Measurements from ENCODE around the gene CAV1. TPM values are rescaled to one million over a fixed set of nuclear protein-coding genes. Genes with fewer than 3 reads are reported as not detected.

CAV1 gene
- total and polyA plus RNA-seq, 2 experiments from 2014 or later: 1,092 to 1,736 TPM

DNA sequence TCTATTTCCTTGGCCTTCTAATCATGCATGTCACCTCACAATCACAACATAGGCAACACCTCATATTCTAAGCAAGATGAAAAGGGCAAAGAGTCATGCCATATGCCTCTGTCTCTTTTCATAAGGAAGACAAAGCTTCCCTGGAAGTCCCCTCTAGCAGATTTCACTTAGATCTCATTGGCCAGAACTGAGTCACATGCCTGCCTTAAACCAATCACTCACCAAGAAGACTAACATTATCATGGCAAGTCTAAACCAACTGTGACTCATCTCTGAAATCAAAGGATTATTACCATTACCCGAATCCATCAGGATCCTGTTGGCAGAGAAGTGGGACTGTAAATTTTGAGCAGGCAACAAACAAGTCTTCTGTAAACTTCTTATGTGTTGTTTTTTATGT, 27.8 kb downstream of the CAV1 start:
- H3K4me3 ChIP-seq: no peak overlapping the region
- 9 to 19% methylated on average over 1 of the region's 1 CpG for WGBS, 2 experiments (ENCODE audit: low coverage in 1 of 2, low lambda C conversion rate in 2 of 2, missing lambda C conversion rate in 2 of 2)
- peaks cover 95% of the 10 kb centered on the region for H3F3A ChIP-seq (ENCODE audit: insufficient read depth)
- TF ChIP-seq EZH2phosphoT487 (IDR thresholded peaks at IDR 0.05; ENCODE audit: insufficient read depth, low read depth) (no peak), EZH2 (IDR thresholded peaks at IDR 0.05; ENCODE audit: insufficient read depth, poor library complexity, severe bottlenecking) (no peak)
- peaks cover 71% of the 10 kb centered on the region for H3K4me1 ChIP-seq (ENCODE audit: insufficient read depth)
- H3K36me3 ChIP-seq (ENCODE audit: low read depth): peaks cover 93% of the 10 kb centered on the region
- in situ Hi-C loops (cut with MboI): no loop called here
- H2AFZ ChIP-seq: no peak overlapping the region
- H3K9me3 ChIP-seq (ENCODE audit: low read depth): no peaks in the 10 kb centered on the region
- no peak overlapping the region for H3K9ac ChIP-seq
- no peaks in the 10 kb centered on the region for H3K27me3 ChIP-seq (replicated peaks; ENCODE audit: insufficient read depth)
- peak overlapping the region; percentile 36 for H3K27ac ChIP-seq
- peaks cover 100% of the 10 kb centered on the region for H3K79me2 ChIP-seq (ENCODE audit: insufficient read depth)
- H3K4me2 ChIP-seq (ENCODE audit: unreplicated experiment): no peak overlapping the region
- H4K20me1 ChIP-seq (ENCODE audit: insufficient read depth): no peaks in the 10 kb centered on the region
- peak; percentile 54 for DNase-seq
- no peaks in the 10 kb centered on the region for H3K9me2 ChIP-seq (ENCODE audit: insufficient read depth)

- TF ChIP-seq EZH2phosphoT487 (IDR thresholded peaks at IDR 0.05; ENCODE audit: insufficient read depth, low read depth): no peak
- no peak for TF ChIP-seq EZH2 (IDR thresholded peaks at IDR 0.05; ENCODE audit: insufficient read depth, poor library complexity, severe bottlenecking)
- Histone ChIP-seq H2AFZ (no peak overlapping the region), H3K27me3 (replicated peaks; ENCODE audit: insufficient read depth) (no peaks in the 10 kb centered on the region), H3F3A (ENCODE audit: insufficient read depth) (peaks cover 95% of the 10 kb centered on the region), H3K9me2 (ENCODE audit: insufficient read depth) (no peaks in the 10 kb centered on the region), H3K27ac (peak overlapping the region; percentile 36), H3K9me3 (ENCODE audit: low read depth) (no peaks in the 10 kb centered on the region), H3K9ac (no peak overlapping the region), H3K36me3 (ENCODE audit: low read depth) (peaks cover 93% of the 10 kb centered on the region), H3K79me2 (ENCODE audit: insufficient read depth) (peaks cover 100% of the 10 kb centered on the region), H3K4me2 (ENCODE audit: unreplicated experiment) (no peak overlapping the region), H3K4me1 (ENCODE audit: insufficient read depth) (peaks cover 63% of the 10 kb centered on the region), H4K20me1 (ENCODE audit: insufficient read depth) (no peaks in the 10 kb centered on the region), H3K4me3 (no peak overlapping the region)
- WGBS, 2 experiments (ENCODE audit: low coverage in 1 of 2, low lambda C conversion rate in 2 of 2, missing lambda C conversion rate in 2 of 2): 44 to 48% methylated on average over 3 of the region's 3 CpGs
- DNase-seq: no peak
- in situ Hi-C loops (cut with MboI): no loop called here
Observed at GRCh38 chr7:116553168-116553964, 28.5 kb downstream of the CAV1 start.

- no peaks in the 10 kb centered on the region for H4K20me1 ChIP-seq (ENCODE audit: insufficient read depth)
- peak overlapping the region; percentile 36 for H3K27ac ChIP-seq
- no peak overlapping the region for H2AFZ ChIP-seq
- no peaks in the 10 kb centered on the region for H3K9me3 ChIP-seq (ENCODE audit: low read depth)
- in situ Hi-C loops (cut with MboI): no loop called here
- peaks cover 95% of the 10 kb centered on the region for H3K36me3 ChIP-seq (ENCODE audit: low read depth)
- peaks cover 100% of the 10 kb centered on the region for H3K79me2 ChIP-seq (ENCODE audit: insufficient read depth)
- peak overlapping the region; percentile 16 for H3K4me2 ChIP-seq (ENCODE audit: unreplicated experiment)
- TF ChIP-seq EZH2 (IDR thresholded peaks at IDR 0.05; ENCODE audit: insufficient read depth, poor library complexity, severe bottlenecking) (no peak), EZH2phosphoT487 (IDR thresholded peaks at IDR 0.05; ENCODE audit: insufficient read depth, low read depth) (no peak)
- H3K4me3 ChIP-seq: no peak overlapping the region
- H3K4me1 ChIP-seq (ENCODE audit: insufficient read depth): peaks cover 58% of the 10 kb centered on the region
- H3K9ac ChIP-seq: no peak overlapping the region
- no peaks in the 10 kb centered on the region for H3K27me3 ChIP-seq (replicated peaks; ENCODE audit: insufficient read depth)
- no peaks in the 10 kb centered on the region for H3K9me2 ChIP-seq (ENCODE audit: insufficient read depth)
- DNase-seq: no peak
- H3F3A ChIP-seq (ENCODE audit: insufficient read depth): peaks cover 97% of the 10 kb centered on the region
Observed at GRCh38 chr7:116554436-116554835, 29.6 kb downstream of the CAV1 start.

GRCh38 chr7:116554911-116555310, 30.1 kb downstream of the CAV1 start:
- Histone ChIP-seq H3K79me2 (ENCODE audit: insufficient read depth) (peaks cover 100% of the 10 kb centered on the region), H3K36me3 (ENCODE audit: low read depth) (peaks cover 95% of the 10 kb centered on the region), H3K4me1 (ENCODE audit: insufficient read depth) (peaks cover 59% of the 10 kb centered on the region), H2AFZ (no peak overlapping the region), H3K9ac (no peak overlapping the region), H3F3A (ENCODE audit: insufficient read depth) (peaks cover 97% of the 10 kb centered on the region), H3K4me3 (no peak overlapping the region), H3K4me2 (ENCODE audit: unreplicated experiment) (no peak overlapping the region), H3K27me3 (replicated peaks; ENCODE audit: insufficient read depth) (no peaks in the 10 kb centered on the region), H3K9me3 (ENCODE audit: low read depth) (no peaks in the 10 kb centered on the region), H3K9me2 (ENCODE audit: insufficient read depth) (no peaks in the 10 kb centered on the region), H4K20me1 (ENCODE audit: insufficient read depth) (no peaks in the 10 kb centered on the region), H3K27ac (peak overlapping the region; percentile 36)
- TF ChIP-seq EZH2 (IDR thresholded peaks at IDR 0.05; ENCODE audit: insufficient read depth, poor library complexity, severe bottlenecking) (no peak), EZH2phosphoT487 (IDR thresholded peaks at IDR 0.05; ENCODE audit: insufficient read depth, low read depth) (no peak)
- WGBS, 2 experiments (ENCODE audit: low coverage in 1 of 2, low lambda C conversion rate in 2 of 2, missing lambda C conversion rate in 2 of 2): 56 to 67% methylated on average over 4 of the region's 4 CpGs
- DNase-seq: no peak
- in situ Hi-C loops (cut with MboI): no loop called here
